ENCODE data around the gene GABPA. TPM values are rescaled to one million over a fixed set of nuclear protein-coding genes. Genes with fewer than 3 reads are reported as not detected.
"Not testable (repeated sequence)": the region's sequence is repeated elsewhere in the genome, so short reads cannot be mapped to it uniquely, and the experiment has no call there.

The GABPA gene
- total RNA-seq, 1 donor from 2014 or later: 16.2 TPM

DNA sequence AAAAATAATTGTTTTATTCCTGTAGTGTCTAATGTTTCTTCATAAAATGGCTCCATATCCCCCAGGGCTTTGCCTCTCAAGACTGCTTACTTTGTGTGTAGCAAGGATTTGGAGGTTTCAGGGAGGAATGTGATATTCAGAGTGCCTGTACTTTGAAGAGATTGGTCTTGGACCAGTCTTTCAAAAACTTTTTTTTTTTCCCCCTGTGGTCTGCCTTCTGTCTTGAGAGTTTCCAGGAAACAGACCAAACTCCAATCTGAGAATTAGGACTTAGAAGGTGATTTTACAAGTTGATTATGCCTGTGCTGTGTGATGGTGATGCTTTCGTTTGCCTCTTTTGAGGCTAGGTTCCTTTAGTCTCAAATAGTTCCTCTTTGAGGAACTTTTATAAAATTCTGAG lies 25.9 kb downstream of the GABPA start:
- Mint-ChIP-seq H3K36me3 (ENCODE audit: unreplicated experiment) (peaks cover 5% of the 10 kb centered on the region), H3K9me3 (ENCODE audit: unreplicated experiment) (peaks cover 2% of the 10 kb centered on the region), H3K27ac (ENCODE audit: unreplicated experiment) (no peak overlapping the region), H3K27me3 (ENCODE audit: unreplicated experiment) (no peaks in the 10 kb centered on the region), H3K4me1 (ENCODE audit: low read depth, unreplicated experiment) (no peaks in the 10 kb centered on the region), H3K4me3 (ENCODE audit: unreplicated experiment) (no peak overlapping the region)
- DNase-seq: no peak
- TF ChIP-seq, protein P1, sequence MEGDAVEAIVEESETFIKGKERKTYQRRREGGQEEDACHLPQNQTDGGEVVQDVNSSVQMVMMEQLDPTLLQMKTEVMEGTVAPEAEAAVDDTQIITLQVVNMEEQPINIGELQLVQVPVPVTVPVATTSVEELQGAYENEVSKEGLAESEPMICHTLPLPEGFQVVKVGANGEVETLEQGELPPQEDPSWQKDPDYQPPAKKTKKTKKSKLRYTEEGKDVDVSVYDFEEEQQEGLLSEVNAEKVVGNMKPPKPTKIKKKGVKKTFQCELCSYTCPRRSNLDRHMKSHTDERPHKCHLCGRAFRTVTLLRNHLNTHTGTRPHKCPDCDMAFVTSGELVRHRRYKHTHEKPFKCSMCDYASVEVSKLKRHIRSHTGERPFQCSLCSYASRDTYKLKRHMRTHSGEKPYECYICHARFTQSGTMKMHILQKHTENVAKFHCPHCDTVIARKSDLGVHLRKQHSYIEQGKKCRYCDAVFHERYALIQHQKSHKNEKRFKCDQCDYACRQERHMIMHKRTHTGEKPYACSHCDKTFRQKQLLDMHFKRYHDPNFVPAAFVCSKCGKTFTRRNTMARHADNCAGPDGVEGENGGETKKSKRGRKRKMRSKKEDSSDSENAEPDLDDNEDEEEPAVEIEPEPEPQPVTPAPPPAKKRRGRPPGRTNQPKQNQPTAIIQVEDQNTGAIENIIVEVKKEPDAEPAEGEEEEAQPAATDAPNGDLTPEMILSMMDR (IDR thresholded peaks at IDR 0.05; ENCODE audit: partially characterized antibody, unreplicated experiment): no peak

GRCh38 chr21:25764065-25764464 lies 29.3 kb downstream of the GABPA start:
- Mint-ChIP-seq H3K9me3 (ENCODE audit: unreplicated experiment) (no peaks in the 10 kb centered on the region), H3K4me3 (ENCODE audit: unreplicated experiment) (no peak overlapping the region), H3K27me3 (ENCODE audit: unreplicated experiment) (no peaks in the 10 kb centered on the region), H3K36me3 (ENCODE audit: unreplicated experiment) (peaks cover 5% of the 10 kb centered on the region), H3K27ac (ENCODE audit: unreplicated experiment) (no peak overlapping the region), H3K4me1 (ENCODE audit: low read depth, unreplicated experiment) (no peaks in the 10 kb centered on the region)
- no peak for DNase-seq
- TF ChIP-seq, protein P1 (IDR thresholded peaks at IDR 0.05; ENCODE audit: partially characterized antibody, unreplicated experiment): no peak

DNA sequence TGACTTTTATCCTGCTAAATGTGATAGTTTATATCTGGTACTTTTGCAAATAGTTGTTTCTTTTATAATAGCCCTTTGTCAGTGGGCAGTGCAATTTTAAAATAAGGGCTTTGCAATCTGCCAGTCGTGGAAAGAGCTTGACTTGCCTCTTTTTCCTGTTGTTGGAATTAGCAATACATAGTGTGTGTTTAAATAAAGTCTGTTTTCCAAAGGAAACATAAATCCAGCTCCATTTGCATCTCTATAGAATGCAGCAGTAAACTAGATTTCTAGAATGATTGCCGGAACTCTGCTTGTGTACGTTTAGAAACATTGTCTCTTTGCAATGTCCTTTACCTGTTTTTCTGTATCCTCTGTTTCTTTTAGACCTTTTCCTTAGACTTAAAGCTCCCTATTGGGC lies 33.1 kb downstream of the GABPA start:
- H3K4me3 Mint-ChIP-seq (ENCODE audit: unreplicated experiment): no peak overlapping the region
- peaks cover 3% of the 10 kb centered on the region for H3K36me3 Mint-ChIP-seq (ENCODE audit: unreplicated experiment)
- H3K27ac Mint-ChIP-seq (ENCODE audit: unreplicated experiment): no peak overlapping the region
- no peaks in the 10 kb centered on the region for H3K4me1 Mint-ChIP-seq (ENCODE audit: low read depth, unreplicated experiment)
- TF ChIP-seq, protein P1 (IDR thresholded peaks at IDR 0.05; ENCODE audit: partially characterized antibody, unreplicated experiment): no peak
- no peaks in the 10 kb centered on the region for H3K9me3 Mint-ChIP-seq (ENCODE audit: unreplicated experiment)
- no peaks in the 10 kb centered on the region for H3K27me3 Mint-ChIP-seq (ENCODE audit: unreplicated experiment)
- DNase-seq: no peak

DNA sequence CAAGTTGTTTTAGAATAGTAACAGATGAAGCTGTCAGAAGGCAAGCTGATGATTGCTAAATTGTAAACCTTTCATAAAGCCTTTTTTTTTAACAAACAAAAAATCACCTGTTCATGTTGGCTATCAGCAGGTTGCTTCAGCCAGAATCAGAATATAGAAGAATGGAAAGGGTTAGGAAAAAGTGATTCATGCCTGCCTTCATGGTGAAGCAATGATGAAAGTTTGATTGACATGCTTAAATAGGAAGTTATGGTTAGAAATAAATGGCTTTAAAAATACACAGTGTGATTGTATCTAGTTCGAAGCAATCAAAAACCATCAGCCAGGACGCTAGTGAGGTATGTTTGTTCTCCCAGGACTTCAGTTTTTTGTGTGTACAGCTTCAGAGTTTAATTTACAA lies 37.9 kb downstream of the GABPA start:
- Mint-ChIP-seq H3K4me3 (ENCODE audit: unreplicated experiment) (no peak overlapping the region), H3K4me1 (ENCODE audit: low read depth, unreplicated experiment) (no peaks in the 10 kb centered on the region), H3K36me3 (ENCODE audit: unreplicated experiment) (no peaks in the 10 kb centered on the region), H3K27me3 (ENCODE audit: unreplicated experiment) (no peaks in the 10 kb centered on the region), H3K9me3 (ENCODE audit: unreplicated experiment) (no peaks in the 10 kb centered on the region), H3K27ac (ENCODE audit: unreplicated experiment) (no peak overlapping the region)
- TF ChIP-seq, protein P1 (IDR thresholded peaks at IDR 0.05; ENCODE audit: partially characterized antibody, unreplicated experiment): no peak
- no peak for DNase-seq

- Mint-ChIP-seq H3K27ac (ENCODE audit: unreplicated experiment) (no peak overlapping the region), H3K27me3 (ENCODE audit: unreplicated experiment) (peaks cover 3% of the 10 kb centered on the region), H3K36me3 (ENCODE audit: unreplicated experiment) (no peaks in the 10 kb centered on the region), H3K9me3 (ENCODE audit: unreplicated experiment) (no peaks in the 10 kb centered on the region), H3K4me3 (ENCODE audit: unreplicated experiment) (no peak overlapping the region), H3K4me1 (ENCODE audit: low read depth, unreplicated experiment) (no peaks in the 10 kb centered on the region)
- DNase-seq: no peak
- TF ChIP-seq, protein P1 (IDR thresholded peaks at IDR 0.05; ENCODE audit: partially characterized antibody, unreplicated experiment): no peak
Observed at GRCh38 chr21:25776440-25776839, 41.7 kb downstream of the GABPA start.

- not testable (repeated sequence) for H3K4me1 Mint-ChIP-seq (ENCODE audit: low read depth, unreplicated experiment); H3K4me3 Mint-ChIP-seq (ENCODE audit: unreplicated experiment); H3K27ac Mint-ChIP-seq (ENCODE audit: unreplicated experiment); H3K36me3 Mint-ChIP-seq (ENCODE audit: unreplicated experiment); H3K27me3 Mint-ChIP-seq (ENCODE audit: unreplicated experiment); DNase-seq; H3K9me3 Mint-ChIP-seq (ENCODE audit: unreplicated experiment)
Observed at GRCh38 chr21:25778126-25778875, 43.5 kb downstream of the GABPA start.
